Panc1 (cell line): Measurements from ENCODE around the gene B4GALNT2. TPM values are rescaled to one million over a fixed set of nuclear protein-coding genes. Genes with fewer than 3 reads are reported as not detected.
"Not testable (repeated sequence)": the region's sequence is repeated elsewhere in the genome, so short reads cannot be mapped to it uniquely, and the experiment has no call there.

Experiments
- ATAC-seq: fragments of 200-7000 bp; cut with Tn5 transposase; 2 replicates; pipeline ENCODE4 v1.9.1; 2020; ENCODE audit warnings: mild to moderate bottlenecking, moderate library complexity
- BruUV-seq: library from RNA; stranded (reverse); fragments of 400-500 nt; replicated peaks from 2 replicates; lab custom pipeline; 2021; lab: Mats Ljungman, UMichigan
- CTCF ChIA-PET: fragments of 300-600 bp; sonication (Branson Sonifier 250); formaldehyde crosslinking; loops from one replicate; lab custom pipeline; 2022; ENCODE audit warnings: antibody characterized with exemption; lab: Charles Lee
- POLR2A ChIA-PET: fragments of 300-600 bp; sonication (Branson Sonifier 250); formaldehyde crosslinking; loops from one replicate; lab custom pipeline; 2022; ENCODE audit warnings: antibody characterized with exemption; lab: Charles Lee
- DNase-seq: peaks from one replicate; pipeline ENCODE4 v3.0.0-alpha.2; 2010; ENCODE audit warnings: low read depth, low spot score
- H3K27ac ChIP-seq: 2 replicates; pipeline ENCODE4 v1.5.1; 2011; ENCODE audit warnings: mild to moderate bottlenecking, low read length, inconsistent platforms
- H3K27me3 ChIP-seq: fragments of 200-500 bp; sonication (Bioruptor generic); 2 replicates; pipeline ENCODE4 v1.6.0; 2014; ENCODE audit warnings: low read length, inconsistent platforms; ENCODE audit not compliant: control insufficient read depth, insufficient read depth
- H3K36me3 ChIP-seq: fragments of 200-500 bp; sonication (Bioruptor generic); 2 replicates; pipeline ENCODE4 v1.5.1; 2014; ENCODE audit warnings: inconsistent platforms, mild to moderate bottlenecking, low read length, moderate library complexity; ENCODE audit not compliant: control insufficient read depth, insufficient read depth
- H3K4me1 ChIP-seq: 2 replicates; pipeline ENCODE4 v1.5.1; 2011; ENCODE audit warnings: inconsistent platforms, mild to moderate bottlenecking, low read length, moderate library complexity; ENCODE audit not compliant: control insufficient read depth, insufficient read depth
- H3K4me3 ChIP-seq, 2 experiments: 2 replicates each; pipeline ENCODE4 v1.5.1; 2011 to 2012; ENCODE audit warnings: low read depth in 2 of 2, low read length in 2 of 2, mild to moderate bottlenecking in 2 of 2, inconsistent platforms in 1 of 2, moderate library complexity in 1 of 2
- H3K9me3 ChIP-seq: fragments of 200-500 bp; sonication (Bioruptor generic); 2 replicates; pipeline ENCODE4 v1.5.1; 2014; ENCODE audit warnings: low read depth, mild to moderate bottlenecking, inconsistent platforms, low read length, moderate library complexity; ENCODE audit not compliant: control insufficient read depth, insufficient read depth
- POLR2AphosphoS5 ChIP-seq: IDR thresholded peaks from 2 replicates; pipeline ENCODE4 v1.6.1; 2012; ENCODE audit warnings: mild to moderate bottlenecking, low read depth, low read length, moderate library complexity
- SIN3A ChIP-seq: IDR thresholded peaks from 2 replicates; pipeline ENCODE4 v1.6.1; 2012; ENCODE audit warnings: low read depth, mild to moderate bottlenecking, low read length, moderate library complexity, borderline replicate concordance; ENCODE audit not compliant: insufficient read depth
- TCF7L2 ChIP-seq: IDR thresholded peaks from 2 replicates; pipeline ENCODE4 v1.6.1; 2011; ENCODE audit warnings: mild to moderate bottlenecking, low read depth, low read length, inconsistent platforms
- in situ Hi-C: cut with HindIII; loops from 2 replicates; pipeline ENCODE4 v1.10.0; 2016; ENCODE audit warnings: low sequenced_read_pairs, low pct_unique_long_range_greater_than_20kb
- intact Hi-C: fragments of 100-400 bp; cut with micrococcal nuclease; formaldehyde crosslinking; loops from one replicate; pipeline ENCODE4 v1.10.0; 2022; ENCODE audit not compliant: unreplicated experiment
- total RNA-seq: library from RNA; stranded (reverse); gene quantifications from one replicate; pipeline ENCODE4 v1.2.1, GENCODE V29; 2021; ENCODE audit not compliant: unreplicated experiment
- TF ChIP-seq, protein P1 (sequence below), 2 experiments: IDR thresholded peaks; 2 replicates each; pipeline ENCODE4 v1.6.1; 2011 to 2012; ENCODE audit warnings: low read depth in 2 of 2, control low read depth in 1 of 2, low read length in 1 of 2, mild to moderate bottlenecking in 1 of 2, moderate library complexity in 1 of 2; ENCODE audit not compliant: insufficient read depth in 1 of 2
- TF ChIP-seq, protein P2 (sequence below): fragments of 450-650 bp; IDR thresholded peaks from 2 replicates; pipeline ENCODE4 v1.5.1; 2017; ENCODE audit warnings: mild to moderate bottlenecking

The B4GALNT2 gene
- total RNA-seq, 1 experiment from 2014 or later = not detected

DNA sequence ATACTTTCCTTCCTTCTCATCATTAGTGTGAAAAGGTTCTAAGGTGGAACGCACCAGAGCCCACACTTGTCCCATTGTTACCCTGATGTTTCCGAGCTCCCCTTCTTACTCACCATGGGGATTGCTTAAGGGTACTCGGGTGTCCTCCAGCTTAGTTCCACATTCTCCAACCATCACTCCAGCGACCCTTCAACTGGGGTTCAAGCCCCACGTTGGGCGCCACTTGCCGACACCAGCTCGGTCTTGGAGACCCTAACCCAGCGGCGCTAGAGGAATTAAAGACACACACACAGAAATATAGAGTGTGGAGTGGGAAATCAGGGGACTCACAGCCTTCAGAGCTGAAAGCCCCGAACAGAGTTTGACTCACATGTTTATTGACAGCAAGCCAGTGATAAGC lies 43.4 kb downstream of the B4GALNT2 start:
- H3K27me3 ChIP-seq, POLR2A ChIA-PET, H3K4me1 ChIP-seq, H3K36me3 ChIP-seq, CTCF ChIA-PET, BruUV-seq, in situ Hi-C loops, H3K4me3 ChIP-seq, DNase-seq, H3K27ac ChIP-seq, ATAC-seq, intact Hi-C loops: not testable (repeated sequence)
- peaks cover 13% of the 10 kb centered on the region for H3K9me3 ChIP-seq

DNA sequence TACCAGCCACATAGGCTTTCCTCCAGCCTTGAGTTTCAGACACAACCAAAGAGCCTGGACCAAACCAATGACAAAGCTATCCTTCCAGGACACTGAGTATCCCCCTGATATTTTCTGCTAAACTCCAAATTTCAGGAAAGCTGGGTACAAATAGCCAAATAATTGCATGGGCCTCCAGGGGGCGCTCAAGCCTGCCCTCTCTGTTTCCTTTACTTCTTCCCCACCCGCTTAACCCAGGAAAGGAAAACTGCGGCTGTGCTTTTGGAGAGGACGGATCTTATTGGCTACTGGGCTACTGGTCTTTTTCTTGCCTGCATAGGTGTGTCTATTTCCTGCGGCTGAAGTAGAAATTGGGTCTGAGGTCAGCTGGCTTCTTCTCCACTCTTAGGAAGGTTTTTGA lies 47.7 kb downstream of the B4GALNT2 start:
- in situ Hi-C loops (no loop called here), intact Hi-C loops (loop anchor here (2.0 kb wide), 1 partner anchor 46 kb away; no protein-coding TSS in a partner anchor)
- H3K4me1 ChIP-seq = no peaks in the 10 kb centered on the region; the same call in 1 of the 2 replicates
- no peaks in the 10 kb centered on the region for H3K27me3 ChIP-seq
- DNase-seq (peak; percentile 28), ATAC-seq (peak; percentile 83)
- no peaks in the 10 kb centered on the region for H3K36me3 ChIP-seq
- H3K4me3 ChIP-seq = no peak overlapping the region
- no peak for TF ChIP-seq SIN3A
- TF ChIP-seq TCF7L2 = no peak
- TF ChIP-seq, protein P1, sequence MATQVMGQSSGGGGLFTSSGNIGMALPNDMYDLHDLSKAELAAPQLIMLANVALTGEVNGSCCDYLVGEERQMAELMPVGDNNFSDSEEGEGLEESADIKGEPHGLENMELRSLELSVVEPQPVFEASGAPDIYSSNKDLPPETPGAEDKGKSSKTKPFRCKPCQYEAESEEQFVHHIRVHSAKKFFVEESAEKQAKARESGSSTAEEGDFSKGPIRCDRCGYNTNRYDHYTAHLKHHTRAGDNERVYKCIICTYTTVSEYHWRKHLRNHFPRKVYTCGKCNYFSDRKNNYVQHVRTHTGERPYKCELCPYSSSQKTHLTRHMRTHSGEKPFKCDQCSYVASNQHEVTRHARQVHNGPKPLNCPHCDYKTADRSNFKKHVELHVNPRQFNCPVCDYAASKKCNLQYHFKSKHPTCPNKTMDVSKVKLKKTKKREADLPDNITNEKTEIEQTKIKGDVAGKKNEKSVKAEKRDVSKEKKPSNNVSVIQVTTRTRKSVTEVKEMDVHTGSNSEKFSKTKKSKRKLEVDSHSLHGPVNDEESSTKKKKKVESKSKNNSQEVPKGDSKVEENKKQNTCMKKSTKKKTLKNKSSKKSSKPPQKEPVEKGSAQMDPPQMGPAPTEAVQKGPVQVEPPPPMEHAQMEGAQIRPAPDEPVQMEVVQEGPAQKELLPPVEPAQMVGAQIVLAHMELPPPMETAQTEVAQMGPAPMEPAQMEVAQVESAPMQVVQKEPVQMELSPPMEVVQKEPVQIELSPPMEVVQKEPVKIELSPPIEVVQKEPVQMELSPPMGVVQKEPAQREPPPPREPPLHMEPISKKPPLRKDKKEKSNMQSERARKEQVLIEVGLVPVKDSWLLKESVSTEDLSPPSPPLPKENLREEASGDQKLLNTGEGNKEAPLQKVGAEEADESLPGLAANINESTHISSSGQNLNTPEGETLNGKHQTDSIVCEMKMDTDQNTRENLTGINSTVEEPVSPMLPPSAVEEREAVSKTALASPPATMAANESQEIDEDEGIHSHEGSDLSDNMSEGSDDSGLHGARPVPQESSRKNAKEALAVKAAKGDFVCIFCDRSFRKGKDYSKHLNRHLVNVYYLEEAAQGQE (IDR thresholded peaks at IDR 0.05; ENCODE audit: insufficient read depth in 1 of 2, low read depth in 2 of 2, low read length in 1 of 2) = no peak
- TF ChIP-seq, protein P2, sequence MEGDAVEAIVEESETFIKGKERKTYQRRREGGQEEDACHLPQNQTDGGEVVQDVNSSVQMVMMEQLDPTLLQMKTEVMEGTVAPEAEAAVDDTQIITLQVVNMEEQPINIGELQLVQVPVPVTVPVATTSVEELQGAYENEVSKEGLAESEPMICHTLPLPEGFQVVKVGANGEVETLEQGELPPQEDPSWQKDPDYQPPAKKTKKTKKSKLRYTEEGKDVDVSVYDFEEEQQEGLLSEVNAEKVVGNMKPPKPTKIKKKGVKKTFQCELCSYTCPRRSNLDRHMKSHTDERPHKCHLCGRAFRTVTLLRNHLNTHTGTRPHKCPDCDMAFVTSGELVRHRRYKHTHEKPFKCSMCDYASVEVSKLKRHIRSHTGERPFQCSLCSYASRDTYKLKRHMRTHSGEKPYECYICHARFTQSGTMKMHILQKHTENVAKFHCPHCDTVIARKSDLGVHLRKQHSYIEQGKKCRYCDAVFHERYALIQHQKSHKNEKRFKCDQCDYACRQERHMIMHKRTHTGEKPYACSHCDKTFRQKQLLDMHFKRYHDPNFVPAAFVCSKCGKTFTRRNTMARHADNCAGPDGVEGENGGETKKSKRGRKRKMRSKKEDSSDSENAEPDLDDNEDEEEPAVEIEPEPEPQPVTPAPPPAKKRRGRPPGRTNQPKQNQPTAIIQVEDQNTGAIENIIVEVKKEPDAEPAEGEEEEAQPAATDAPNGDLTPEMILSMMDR = peak; percentile 99
- no peak for TF ChIP-seq POLR2AphosphoS5
- ChIA-PET POLR2A (interaction anchor here (0.7 to 0.8 kb wide), 2 partner anchors 10 to 12 kb away, joined by 4 to 13 read pairs; no protein-coding TSS in a partner anchor), CTCF (interaction anchor here (0.5 to 2.2 kb wide), 11 partner anchors 10 to 1822 kb away, joined by 3 to 11 read pairs (median 6); no protein-coding TSS in a partner anchor)
- BruUV-seq = no TSS peak
- H3K9me3 ChIP-seq = peaks cover 13% of the 10 kb centered on the region
- H3K27ac ChIP-seq = no peak overlapping the region

DNA sequence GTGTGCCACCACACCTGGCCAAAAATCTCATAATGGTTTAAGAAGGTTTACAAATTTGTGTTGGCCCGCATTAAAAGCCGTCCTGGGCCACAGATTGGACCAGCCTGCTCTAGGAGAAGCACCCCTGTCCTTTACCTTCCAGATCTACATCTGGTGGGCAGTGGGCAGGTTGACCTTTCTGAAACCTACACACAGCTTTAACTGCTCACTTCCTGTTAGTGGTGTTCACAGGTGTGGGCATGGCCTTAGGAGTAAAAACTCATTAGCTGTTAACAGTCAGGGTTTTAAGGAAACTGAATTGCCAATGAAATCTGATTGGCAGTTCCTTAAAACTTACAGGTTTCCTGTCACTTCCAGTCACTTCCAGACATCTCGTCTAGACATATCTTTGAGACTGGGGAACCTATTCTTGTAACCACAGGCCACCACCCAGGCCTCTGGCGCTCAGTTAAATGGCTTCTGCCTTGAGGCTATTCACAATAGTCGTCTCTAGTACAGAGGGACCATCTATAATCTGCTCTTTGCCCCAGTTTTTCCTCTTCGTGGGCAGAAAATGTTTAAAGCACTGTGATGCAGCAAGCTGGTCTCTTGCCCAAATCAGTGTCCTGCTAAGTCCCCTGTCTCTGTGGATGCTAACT lies 48.5 kb downstream of the B4GALNT2 start:
- Histone ChIP-seq H3K9me3 (peaks cover 5% of the 10 kb centered on the region; the same call in 1 of the 2 replicates), H3K4me3 (no peak overlapping the region), H3K27me3 (no peaks in the 10 kb centered on the region), H3K36me3 (no peaks in the 10 kb centered on the region), H3K4me1 (no peaks in the 10 kb centered on the region; the same call in 1 of the 2 replicates), H3K27ac (no peak overlapping the region)
- in situ Hi-C loops = no loop called here
- BruUV-seq = no TSS peak
- no peak for DNase-seq
- no peak for ATAC-seq
- ChIA-PET POLR2A (interaction anchor here (0.5 to 0.7 kb wide), 2 partner anchors 11 to 254 kb away, joined by 5 to 13 read pairs; no protein-coding TSS in a partner anchor), CTCF (interaction anchor here (0.6 to 2.2 kb wide), 8 partner anchors 41 to 1821 kb away, joined by 3 to 11 read pairs (median 6); no protein-coding TSS in a partner anchor)
- TF ChIP-seq TCF7L2 = no peak
- TF ChIP-seq, protein P2 = no peak
- TF ChIP-seq, protein P1 (IDR thresholded peaks at IDR 0.05; ENCODE audit: insufficient read depth in 1 of 2, low read depth in 2 of 2, low read length in 1 of 2) = no peak
- TF ChIP-seq SIN3A = no peak
- no peak for TF ChIP-seq POLR2AphosphoS5
- intact Hi-C loops = loop anchor here (2.0 kb wide), 1 partner anchor 46 kb away; no protein-coding TSS in a partner anchor
